ENCODE measurements around the gene BTBD9. TPM values are rescaled to one million over a fixed set of nuclear protein-coding genes. Genes with fewer than 3 reads are reported as not detected.

BTBD9 gene
- total and polyA plus RNA-seq, 2 of the 13 experiments (the other 11 are each of a cell fraction or from before 2014, with no cell fraction given) = 1.2 to 3.0 TPM

DNA sequence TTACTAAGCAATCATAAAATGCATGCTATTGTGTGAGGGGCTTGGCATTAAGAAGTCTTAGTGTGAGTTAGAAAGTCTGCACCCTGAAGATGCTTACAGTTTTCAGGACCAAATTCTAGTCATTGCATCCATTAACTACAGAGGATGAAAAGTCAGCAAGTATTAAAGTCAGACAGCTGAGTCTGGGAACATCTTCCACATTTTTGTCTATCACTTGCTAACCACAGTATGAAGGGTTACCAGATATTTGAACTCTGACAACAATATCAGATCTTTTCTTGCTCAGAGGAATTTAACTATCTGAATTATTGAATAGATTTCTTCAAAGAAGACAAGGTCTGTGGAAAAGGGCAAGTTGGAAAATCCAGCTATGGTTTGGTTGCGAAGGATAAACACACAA, 264.4 kb downstream of the BTBD9 start:
- no peak for TF ChIP-seq RFX5 (IDR thresholded peaks at IDR 0.05; ENCODE audit: low read depth, low read length)
- TF ChIP-seq, protein P1, sequence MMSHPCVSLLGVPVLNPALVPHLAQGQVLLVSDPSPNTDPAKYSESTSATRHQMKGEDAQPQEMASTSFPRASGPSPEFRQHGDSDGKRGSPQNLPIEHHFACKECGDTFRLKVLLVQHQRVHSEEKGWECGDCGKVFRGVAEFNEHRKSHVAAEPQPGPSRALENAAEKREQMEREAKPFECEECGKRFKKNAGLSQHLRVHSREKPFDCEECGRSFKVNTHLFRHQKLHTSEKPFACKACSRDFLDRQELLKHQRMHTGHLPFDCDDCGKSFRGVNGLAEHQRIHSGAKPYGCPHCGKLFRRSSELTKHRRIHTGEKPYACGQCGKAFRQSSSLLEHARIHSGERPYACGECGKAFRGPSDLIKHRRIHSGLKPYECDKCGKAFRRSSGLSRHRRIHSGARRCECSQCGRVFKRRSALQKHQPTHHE (CRISPR knock-in tag; IDR thresholded peaks at IDR 0.05; ENCODE audit: borderline replicate concordance) = no peak
- TF ChIP-seq POLR2AphosphoS5 (IDR thresholded peaks at IDR 0.05; ENCODE audit: low read depth, low read length) = no peak
- no peak for TF ChIP-seq BCL6 (CRISPR knock-in tag; IDR thresholded peaks at IDR 0.05)
- TF ChIP-seq, protein P2, sequence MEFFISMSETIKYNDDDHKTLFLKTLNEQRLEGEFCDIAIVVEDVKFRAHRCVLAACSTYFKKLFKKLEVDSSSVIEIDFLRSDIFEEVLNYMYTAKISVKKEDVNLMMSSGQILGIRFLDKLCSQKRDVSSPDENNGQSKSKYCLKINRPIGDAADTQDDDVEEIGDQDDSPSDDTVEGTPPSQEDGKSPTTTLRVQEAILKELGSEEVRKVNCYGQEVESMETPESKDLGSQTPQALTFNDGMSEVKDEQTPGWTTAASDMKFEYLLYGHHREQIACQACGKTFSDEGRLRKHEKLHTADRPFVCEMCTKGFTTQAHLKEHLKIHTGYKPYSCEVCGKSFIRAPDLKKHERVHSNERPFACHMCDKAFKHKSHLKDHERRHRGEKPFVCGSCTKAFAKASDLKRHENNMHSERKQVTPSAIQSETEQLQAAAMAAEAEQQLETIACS (CRISPR knock-in tag; IDR thresholded peaks at IDR 0.05) = no peak
- TF ChIP-seq ZNF607 (CRISPR knock-in tag; IDR thresholded peaks at IDR 0.05; ENCODE audit: borderline replicate concordance) = no peak
- TF ChIP-seq EZH2 (conservative IDR thresholded peaks at IDR 0.05; ENCODE audit: low read depth, low read length) = no peak
- TF ChIP-seq NFIB (CRISPR knock-in tag; IDR thresholded peaks at IDR 0.05; ENCODE audit: borderline replicate concordance) = no peak
- TF ChIP-seq, protein P3, sequence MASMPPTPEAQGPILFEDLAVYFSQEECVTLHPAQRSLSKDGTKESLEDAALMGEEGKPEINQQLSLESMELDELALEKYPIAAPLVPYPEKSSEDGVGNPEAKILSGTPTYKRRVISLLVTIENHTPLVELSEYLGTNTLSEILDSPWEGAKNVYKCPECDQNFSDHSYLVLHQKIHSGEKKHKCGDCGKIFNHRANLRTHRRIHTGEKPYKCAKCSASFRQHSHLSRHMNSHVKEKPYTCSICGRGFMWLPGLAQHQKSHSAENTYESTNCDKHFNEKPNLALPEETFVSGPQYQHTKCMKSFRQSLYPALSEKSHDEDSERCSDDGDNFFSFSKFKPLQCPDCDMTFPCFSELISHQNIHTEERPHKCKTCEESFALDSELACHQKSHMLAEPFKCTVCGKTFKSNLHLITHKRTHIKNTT (CRISPR knock-in tag; IDR thresholded peaks at IDR 0.05) = no peak
- TF ChIP-seq, protein P4, sequence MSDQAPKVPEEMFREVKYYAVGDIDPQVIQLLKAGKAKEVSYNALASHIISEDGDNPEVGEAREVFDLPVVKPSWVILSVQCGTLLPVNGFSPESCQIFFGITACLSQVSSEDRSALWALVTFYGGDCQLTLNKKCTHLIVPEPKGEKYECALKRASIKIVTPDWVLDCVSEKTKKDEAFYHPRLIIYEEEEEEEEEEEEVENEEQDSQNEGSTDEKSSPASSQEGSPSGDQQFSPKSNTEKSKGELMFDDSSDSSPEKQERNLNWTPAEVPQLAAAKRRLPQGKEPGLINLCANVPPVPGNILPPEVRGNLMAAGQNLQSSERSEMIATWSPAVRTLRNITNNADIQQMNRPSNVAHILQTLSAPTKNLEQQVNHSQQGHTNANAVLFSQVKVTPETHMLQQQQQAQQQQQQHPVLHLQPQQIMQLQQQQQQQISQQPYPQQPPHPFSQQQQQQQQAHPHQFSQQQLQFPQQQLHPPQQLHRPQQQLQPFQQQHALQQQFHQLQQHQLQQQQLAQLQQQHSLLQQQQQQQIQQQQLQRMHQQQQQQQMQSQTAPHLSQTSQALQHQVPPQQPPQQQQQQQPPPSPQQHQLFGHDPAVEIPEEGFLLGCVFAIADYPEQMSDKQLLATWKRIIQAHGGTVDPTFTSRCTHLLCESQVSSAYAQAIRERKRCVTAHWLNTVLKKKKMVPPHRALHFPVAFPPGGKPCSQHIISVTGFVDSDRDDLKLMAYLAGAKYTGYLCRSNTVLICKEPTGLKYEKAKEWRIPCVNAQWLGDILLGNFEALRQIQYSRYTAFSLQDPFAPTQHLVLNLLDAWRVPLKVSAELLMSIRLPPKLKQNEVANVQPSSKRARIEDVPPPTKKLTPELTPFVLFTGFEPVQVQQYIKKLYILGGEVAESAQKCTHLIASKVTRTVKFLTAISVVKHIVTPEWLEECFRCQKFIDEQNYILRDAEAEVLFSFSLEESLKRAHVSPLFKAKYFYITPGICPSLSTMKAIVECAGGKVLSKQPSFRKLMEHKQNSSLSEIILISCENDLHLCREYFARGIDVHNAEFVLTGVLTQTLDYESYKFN (CRISPR knock-in tag; conservative IDR thresholded peaks at IDR 0.05) = no peak
- TF ChIP-seq ZBTB20 (CRISPR knock-in tag; IDR thresholded peaks at IDR 0.05; ENCODE audit: borderline replicate concordance, low read depth) = no peak
- no peak for TF ChIP-seq IKZF1 (IDR thresholded peaks at IDR 0.05)
- TF ChIP-seq, protein P5, sequence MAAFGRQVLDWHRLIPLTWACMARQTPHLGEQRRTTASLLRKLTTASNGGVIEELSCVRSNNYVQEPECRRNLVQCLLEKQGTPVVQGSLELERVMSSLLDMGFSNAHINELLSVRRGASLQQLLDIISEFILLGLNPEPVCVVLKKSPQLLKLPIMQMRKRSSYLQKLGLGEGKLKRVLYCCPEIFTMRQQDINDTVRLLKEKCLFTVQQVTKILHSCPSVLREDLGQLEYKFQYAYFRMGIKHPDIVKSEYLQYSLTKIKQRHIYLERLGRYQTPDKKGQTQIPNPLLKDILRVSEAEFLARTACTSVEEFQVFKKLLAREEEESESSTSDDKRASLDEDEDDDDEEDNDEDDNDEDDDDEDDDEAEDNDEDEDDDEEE (CRISPR knock-in tag; IDR thresholded peaks at IDR 0.05) = no peak
- no peak for TF ChIP-seq ZBTB7A (CRISPR knock-in tag; IDR thresholded peaks at IDR 0.05)
- TF ChIP-seq MYNN (CRISPR knock-in tag; IDR thresholded peaks at IDR 0.05; ENCODE audit: low read depth) = no peak
- no peak for TF ChIP-seq ZNF543 (CRISPR knock-in tag; IDR thresholded peaks at IDR 0.05)
- CTCF ChIA-PET (ENCODE audit: low intra/inter-chr PET ratio, low total read pairs) = no interaction called here

More for the DNA sequence above, 264.4 kb downstream of the BTBD9 start:
- Histone ChIP-seq H4K20me1 (ENCODE audit: insufficient read depth, low read length) (no peaks in the 10 kb centered on the region), H3K9ac (ENCODE audit: insufficient read depth, low read depth, low read length) (no peak overlapping the region), H3K4me3 (replicated peaks in 1 of 3; ENCODE audit: insufficient read depth in 1 of 3, low read depth in 2 of 3, low read length in 3 of 3) (no peak overlapping the region), H3K27ac (ENCODE audit: extremely low read length, insufficient read depth, low read length) (no peak overlapping the region), H3K79me2 (ENCODE audit: insufficient read depth, low read length) (no peaks in the 10 kb centered on the region), H3K36me3 (replicated peaks in 1 of 2; ENCODE audit: control insufficient read depth in 1 of 2, insufficient read depth in 2 of 2, low read length in 2 of 2) (no peaks in the 10 kb centered on the region), H3K9me3 (ENCODE audit: low read length) (no peaks in the 10 kb centered on the region), H3K4me1 (ENCODE audit: insufficient read depth, low read length) (no peaks in the 10 kb centered on the region), H3K27me3 (ENCODE audit: control insufficient read depth in 1 of 2, insufficient read depth in 2 of 2, low read length in 2 of 2) (no peaks in the 10 kb centered on the region), H3K4me2 (ENCODE audit: low read depth, low read length) (no peak overlapping the region), H2AFZ (ENCODE audit: low read length) (no peak overlapping the region)
- DNase-seq (ENCODE audit: low spot score) (no peak), FAIRE-seq (no peak), ATAC-seq (no peak)
- intact Hi-C loops (cut with micrococcal nuclease; ENCODE audit: unreplicated experiment) (no loop called here), in situ Hi-C loops (cut with HindIII; ENCODE audit: extremely low pct_ligation_motif_present, low pct_unique_long_range_greater_than_20kb) (no loop called here)
- POLR2A ChIA-PET = no interaction called here
- WGBS (ENCODE audit: low lambda C conversion rate) = 96% methylated on average over 1 of the region's 1 CpG
- no TSS peak for BruUV-seq (replicated peaks)
